K562 (cell line): ENCODE data around the gene VEGFB. TPM values are rescaled to one million over a fixed set of nuclear protein-coding genes. Genes with fewer than 3 reads are reported as not detected.

Source experiments
- BDP1 ChIP-seq: IDR thresholded peaks from 3 replicates; pipeline ENCODE4 v1.6.1; 2011; ENCODE audit not compliant: insufficient read length, insufficient read depth
- CBX3 ChIP-seq, 2 experiments: IDR thresholded peaks; 1 replicate in 1 of 2; 2 replicates in 1 of 2; pipeline ENCODE4 v1.6.1; 2012; ENCODE audit warnings: inconsistent platforms in 2 of 2, low read length in 2 of 2, borderline replicate concordance in 1 of 2, control low read depth in 1 of 2
- ETS1 ChIP-seq: conservative IDR thresholded peaks from 2 replicates; pipeline ENCODE4 v1.6.1; 2011; ENCODE audit warnings: low read depth, mild to moderate bottlenecking, low read length; ENCODE audit not compliant: control insufficient read depth
- ILF3 ChIP-seq: fragments of 450-650 bp; IDR thresholded peaks from 2 replicates; pipeline ENCODE4 v1.6.1; 2018; ENCODE audit warnings: antibody characterized with exemption, mild to moderate bottlenecking, moderate library complexity, borderline replicate concordance
- KDM2B ChIP-seq: fragments of 250-450 bp; sonication (Bioruptor Pico); IDR thresholded peaks from 2 replicates; pipeline ENCODE4 v1.8.0; 2021; ENCODE audit warnings: mild to moderate bottlenecking, moderate library complexity
- LARP7 ChIP-seq: fragments of 450-650 bp; IDR thresholded peaks from 2 replicates; pipeline ENCODE4 v1.6.1; 2016
- MAFK ChIP-seq: IDR thresholded peaks from 2 replicates; pipeline ENCODE4 v1.6.1; 2011; ENCODE audit warnings: low read length, improper control_type of control experiment
- NR3C1 ChIP-seq: sonication (generic); formaldehyde crosslinking; IDR thresholded peaks from 2 replicates; pipeline ENCODE4 v1.8.1; 2022; ENCODE audit warnings: missing genetic modification reagents
- POLR3A ChIP-seq: IDR thresholded peaks from 2 replicates; pipeline ENCODE4 v1.6.1; 2011; ENCODE audit warnings: borderline replicate concordance, mild to moderate bottlenecking, moderate library complexity; ENCODE audit not compliant: insufficient read length, insufficient read depth; ENCODE audit errors: extremely low read depth
- PTBP1 ChIP-seq: fragments of 200-400 bp; formaldehyde crosslinking; IDR thresholded peaks from 2 replicates; pipeline ENCODE4 v1.6.1; 2017; ENCODE audit warnings: low read depth, low read length
- TBL1XR1 ChIP-seq, 2 experiments: IDR thresholded peaks; 2 replicates each; pipeline ENCODE4 v1.6.1; 2012; ENCODE audit warnings: improper control_type of control experiment in 2 of 2, low read length in 2 of 2, mild to moderate bottlenecking in 1 of 2
- ZSCAN32 ChIP-seq: fragments of 450-650 bp; formaldehyde crosslinking; IDR thresholded peaks from 2 replicates; pipeline ENCODE4 v1.4.0; 2020; ENCODE audit warnings: mild to moderate bottlenecking, moderate library complexity
- ZZZ3 ChIP-seq: fragments of 450-650 bp; IDR thresholded peaks from 2 replicates; pipeline ENCODE4 v1.6.1; 2016; ENCODE audit warnings: antibody characterized with exemption, mild to moderate bottlenecking, moderate library complexity
- polyA plus RNA-seq, 8 experiments: library from polyadenylated mRNA; depleted of rRNA in 4 of 8; stranded (reverse) in 5 of 8; unstranded in 3 of 8; fragments of >200 nt; fragmentation: Nextera tagmentation in 2 of 8; fragmentation: Illumina TruSeq in 1 of 8; extraction: Ambion mirVana in 2 of 8; extraction: Trizol in 1 of 8; gene quantifications; 2 replicates each; pipeline versions ENCODE4 v1.2.1 to v1.2.3, GENCODE V29; 2011 to 2014; ENCODE audit warnings: inconsistent platforms in 1 of 8, missing spikeins in 1 of 8
- total RNA-seq, 7 experiments: library from RNA; depleted of rRNA in 6 of 7; stranded (reverse); fragments of >200 nt in 6 of 7; fragmentation: Illumina TruSeq in 2 of 7; extraction: Trizol in 2 of 7; gene quantifications; 2 replicates each; pipeline versions ENCODE4 v1.2.1 to v1.2.3, GENCODE V29; 2011 to 2021; ENCODE audit warnings: low replicate concordance in 1 of 7
- TF ChIP-seq, protein P1 (sequence below), 2 experiments: fragments of 450-650 bp; formaldehyde crosslinking in 1 of 2; IDR thresholded peaks; 2 replicates each; pipeline versions ENCODE4 v1.4.0 to v1.6.1; 2014 to 2020; ENCODE audit warnings: mild to moderate bottlenecking in 2 of 2, borderline replicate concordance in 1 of 2, low read depth in 1 of 2
- TF ChIP-seq, protein P2 (sequence below): fragments of 450-650 bp; IDR thresholded peaks from 2 replicates; pipeline ENCODE4 v1.6.1; 2016; ENCODE audit warnings: mild to moderate bottlenecking

Gene VEGFB
- total and polyA plus RNA-seq, 9 of the 15 experiments (the other 6 are each of a cell fraction or from before 2014, with no cell fraction given), result 11.0 to 83.4 (median 25.7) TPM

- TF ChIP-seq, protein P1, sequence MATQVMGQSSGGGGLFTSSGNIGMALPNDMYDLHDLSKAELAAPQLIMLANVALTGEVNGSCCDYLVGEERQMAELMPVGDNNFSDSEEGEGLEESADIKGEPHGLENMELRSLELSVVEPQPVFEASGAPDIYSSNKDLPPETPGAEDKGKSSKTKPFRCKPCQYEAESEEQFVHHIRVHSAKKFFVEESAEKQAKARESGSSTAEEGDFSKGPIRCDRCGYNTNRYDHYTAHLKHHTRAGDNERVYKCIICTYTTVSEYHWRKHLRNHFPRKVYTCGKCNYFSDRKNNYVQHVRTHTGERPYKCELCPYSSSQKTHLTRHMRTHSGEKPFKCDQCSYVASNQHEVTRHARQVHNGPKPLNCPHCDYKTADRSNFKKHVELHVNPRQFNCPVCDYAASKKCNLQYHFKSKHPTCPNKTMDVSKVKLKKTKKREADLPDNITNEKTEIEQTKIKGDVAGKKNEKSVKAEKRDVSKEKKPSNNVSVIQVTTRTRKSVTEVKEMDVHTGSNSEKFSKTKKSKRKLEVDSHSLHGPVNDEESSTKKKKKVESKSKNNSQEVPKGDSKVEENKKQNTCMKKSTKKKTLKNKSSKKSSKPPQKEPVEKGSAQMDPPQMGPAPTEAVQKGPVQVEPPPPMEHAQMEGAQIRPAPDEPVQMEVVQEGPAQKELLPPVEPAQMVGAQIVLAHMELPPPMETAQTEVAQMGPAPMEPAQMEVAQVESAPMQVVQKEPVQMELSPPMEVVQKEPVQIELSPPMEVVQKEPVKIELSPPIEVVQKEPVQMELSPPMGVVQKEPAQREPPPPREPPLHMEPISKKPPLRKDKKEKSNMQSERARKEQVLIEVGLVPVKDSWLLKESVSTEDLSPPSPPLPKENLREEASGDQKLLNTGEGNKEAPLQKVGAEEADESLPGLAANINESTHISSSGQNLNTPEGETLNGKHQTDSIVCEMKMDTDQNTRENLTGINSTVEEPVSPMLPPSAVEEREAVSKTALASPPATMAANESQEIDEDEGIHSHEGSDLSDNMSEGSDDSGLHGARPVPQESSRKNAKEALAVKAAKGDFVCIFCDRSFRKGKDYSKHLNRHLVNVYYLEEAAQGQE (IDR thresholded peaks at IDR 0.05; ENCODE audit: borderline replicate concordance), result no peak
- TF ChIP-seq, protein P1 (CRISPR knock-in tag; IDR thresholded peaks at IDR 0.05; ENCODE audit: low read depth), result no peak
- TF ChIP-seq LARP7, result no peak
- no peak for TF ChIP-seq ILF3
- no peak for TF ChIP-seq BDP1
- TF ChIP-seq POLR3A, result no peak
- no peak for TF ChIP-seq ZZZ3
- TF ChIP-seq KDM2B (CRISPR knock-in tag), result no peak
- TF ChIP-seq CBX3 (IDR thresholded peaks at IDR 0.05; ENCODE audit: borderline replicate concordance in 1 of 2, low read length in 2 of 2), result peak in 1 of 2 experiments; percentile 62; a peak in 1 of 3 replicates
- peak; percentile 96 for TF ChIP-seq PTBP1
- TF ChIP-seq TBL1XR1 (IDR thresholded peaks at IDR 0.05; ENCODE audit: low read length in 2 of 2), result no peak
- TF ChIP-seq NR3C1, result no peak
- TF ChIP-seq MAFK, result no peak
- TF ChIP-seq ETS1, result no peak
- TF ChIP-seq ZSCAN32 (CRISPR knock-in tag), result no peak
- TF ChIP-seq, protein P2, sequence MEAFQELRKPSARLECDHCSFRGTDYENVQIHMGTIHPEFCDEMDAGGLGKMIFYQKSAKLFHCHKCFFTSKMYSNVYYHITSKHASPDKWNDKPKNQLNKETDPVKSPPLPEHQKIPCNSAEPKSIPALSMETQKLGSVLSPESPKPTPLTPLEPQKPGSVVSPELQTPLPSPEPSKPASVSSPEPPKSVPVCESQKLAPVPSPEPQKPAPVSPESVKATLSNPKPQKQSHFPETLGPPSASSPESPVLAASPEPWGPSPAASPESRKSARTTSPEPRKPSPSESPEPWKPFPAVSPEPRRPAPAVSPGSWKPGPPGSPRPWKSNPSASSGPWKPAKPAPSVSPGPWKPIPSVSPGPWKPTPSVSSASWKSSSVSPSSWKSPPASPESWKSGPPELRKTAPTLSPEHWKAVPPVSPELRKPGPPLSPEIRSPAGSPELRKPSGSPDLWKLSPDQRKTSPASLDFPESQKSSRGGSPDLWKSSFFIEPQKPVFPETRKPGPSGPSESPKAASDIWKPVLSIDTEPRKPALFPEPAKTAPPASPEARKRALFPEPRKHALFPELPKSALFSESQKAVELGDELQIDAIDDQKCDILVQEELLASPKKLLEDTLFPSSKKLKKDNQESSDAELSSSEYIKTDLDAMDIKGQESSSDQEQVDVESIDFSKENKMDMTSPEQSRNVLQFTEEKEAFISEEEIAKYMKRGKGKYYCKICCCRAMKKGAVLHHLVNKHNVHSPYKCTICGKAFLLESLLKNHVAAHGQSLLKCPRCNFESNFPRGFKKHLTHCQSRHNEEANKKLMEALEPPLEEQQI, result no peak
These were observed 15.4 kb downstream of the VEGFB start (continued) for GRCh38 chr11:64249563-64250414.
